Tibial nerve (tissue), 4 donors: ENCODE measurements around the gene TRAK1.

Experiments used
- EP300 ChIP-seq, 2 donors: sonication (generic); formaldehyde crosslinking; IDR thresholded peaks; one replicate each; pipeline ENCODE4 v1.6.1; 2017; ENCODE audit warnings: antibody characterized with exemption in 2 of 2, mild to moderate bottlenecking in 1 of 2
- POLR2A ChIP-seq, 2 donors: fragments of 450-650 bp; IDR thresholded peaks; one replicate each; pipeline ENCODE4 v1.6.1; 2017; ENCODE audit warnings: antibody characterized with exemption in 2 of 2, mild to moderate bottlenecking in 2 of 2, moderate library complexity in 2 of 2
- TF ChIP-seq, protein P1 (sequence below), 5 experiments: fragments of 200-600 bp in 3 of 5; fragments of 450-650 bp in 2 of 5; sonication (generic) in 3 of 5; IDR thresholded peaks; one replicate each; pipeline ENCODE4 v1.5.1; 2016 to 2019; ENCODE audit warnings: antibody characterized with exemption in 5 of 5, mild to moderate bottlenecking in 3 of 5, moderate library complexity in 2 of 5

DNA sequence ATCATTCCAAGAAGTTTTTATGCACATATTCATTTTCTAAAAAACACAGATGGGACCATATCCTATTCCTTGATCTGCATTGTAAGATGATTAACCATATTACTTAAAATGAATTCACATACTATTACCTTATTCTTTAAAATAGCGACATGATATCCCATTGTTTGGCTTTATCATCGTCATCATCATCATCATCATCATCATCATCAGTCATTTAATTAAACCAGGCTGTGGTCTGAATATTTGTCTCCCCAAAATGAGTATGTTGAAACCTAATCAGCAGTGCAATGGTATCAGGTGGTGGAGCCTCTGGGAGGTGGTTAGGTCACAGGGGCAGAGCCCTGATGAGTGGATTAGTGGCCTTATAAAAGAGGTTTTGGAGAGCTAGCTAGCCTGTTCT is 4.4 kb downstream of the TRAK1 start:
- TF ChIP-seq POLR2A (IDR thresholded peaks at IDR 0.05) (no peak), EP300 (IDR thresholded peaks at IDR 0.05) (no peak)
- TF ChIP-seq, protein P1, sequence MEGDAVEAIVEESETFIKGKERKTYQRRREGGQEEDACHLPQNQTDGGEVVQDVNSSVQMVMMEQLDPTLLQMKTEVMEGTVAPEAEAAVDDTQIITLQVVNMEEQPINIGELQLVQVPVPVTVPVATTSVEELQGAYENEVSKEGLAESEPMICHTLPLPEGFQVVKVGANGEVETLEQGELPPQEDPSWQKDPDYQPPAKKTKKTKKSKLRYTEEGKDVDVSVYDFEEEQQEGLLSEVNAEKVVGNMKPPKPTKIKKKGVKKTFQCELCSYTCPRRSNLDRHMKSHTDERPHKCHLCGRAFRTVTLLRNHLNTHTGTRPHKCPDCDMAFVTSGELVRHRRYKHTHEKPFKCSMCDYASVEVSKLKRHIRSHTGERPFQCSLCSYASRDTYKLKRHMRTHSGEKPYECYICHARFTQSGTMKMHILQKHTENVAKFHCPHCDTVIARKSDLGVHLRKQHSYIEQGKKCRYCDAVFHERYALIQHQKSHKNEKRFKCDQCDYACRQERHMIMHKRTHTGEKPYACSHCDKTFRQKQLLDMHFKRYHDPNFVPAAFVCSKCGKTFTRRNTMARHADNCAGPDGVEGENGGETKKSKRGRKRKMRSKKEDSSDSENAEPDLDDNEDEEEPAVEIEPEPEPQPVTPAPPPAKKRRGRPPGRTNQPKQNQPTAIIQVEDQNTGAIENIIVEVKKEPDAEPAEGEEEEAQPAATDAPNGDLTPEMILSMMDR (IDR thresholded peaks at IDR 0.05) = no peak
